Ovary (tissue), 3 donors: ENCODE results near the gene PPM1J.

Experiments used
- CTCF ChIP-seq, 3 donors: fragments of 450-650 bp in 2 of 3; fragments of 200-600 bp in 1 of 3; IDR thresholded peaks; one replicate each; pipeline versions ENCODE4 v1.5.1 to v1.8.0; 2016 to 2022; ENCODE audit warnings: antibody characterized with exemption in 3 of 3, mild to moderate bottlenecking in 1 of 3
- POLR2A ChIP-seq: fragments of 450-650 bp; IDR thresholded peaks from one replicate; pipeline ENCODE4 v1.6.1; 2017; ENCODE audit warnings: antibody characterized with exemption, mild to moderate bottlenecking, moderate library complexity
- donor health status: DM: no; HTN: no; CAD: no.

- TF ChIP-seq POLR2A = no peak
- no peak for TF ChIP-seq CTCF (IDR thresholded peaks at IDR 0.05)
These were observed 27.8 kb downstream of the PPM1J start for GRCh38 chr1:112687361-112687760.
